ENCODE measurements around the gene TLR1. TPM values are rescaled to one million over a fixed set of nuclear protein-coding genes. Genes with fewer than 3 reads are reported as not detected.

Gene TLR1
- total RNA-seq, 1 experiment from 2014 or later, result not detected

GRCh38 chr4:38803833-38804653 is 548 bp downstream of the TLR1 start:
- Histone ChIP-seq H3K4ac (ENCODE audit: low read depth, low read length) (no peak overlapping the region), H4K5ac (ENCODE audit: insufficient read length, low read depth, low read length) (no peak overlapping the region), H3T11ph (ENCODE audit: low read length) (no peak overlapping the region), H3K23ac (ENCODE audit: insufficient read length, low read depth, low read length) (no peak overlapping the region), H3K9me3 (ENCODE audit: control insufficient read depth, low read depth, low read length) (peaks cover 12% of the 10 kb centered on the region), H3K79me2 (ENCODE audit: insufficient read depth, low read length) (no peaks in the 10 kb centered on the region), H2AFZ (ENCODE audit: low read length) (no peak overlapping the region), H3K79me1 (ENCODE audit: insufficient read depth, low read depth, low read length, poor library complexity, severe bottlenecking) (no peaks in the 10 kb centered on the region), H3K4me1 (ENCODE audit: insufficient read depth, low read length) (no peaks in the 10 kb centered on the region), H3K56ac (ENCODE audit: insufficient read length, low read depth, low read length) (no peak overlapping the region), H4K20me1 (ENCODE audit: control insufficient read depth, insufficient read depth, insufficient read length) (no peaks in the 10 kb centered on the region), H4K91ac (ENCODE audit: insufficient read length, low read depth, low read length) (no peak overlapping the region), H2BK5ac (ENCODE audit: insufficient read length, low read length) (no peak overlapping the region), H3K23me2 (ENCODE audit: insufficient read length, low read depth, low read length, poor library complexity, severe bottlenecking) (no peaks in the 10 kb centered on the region), H3K4me2 (ENCODE audit: insufficient read depth, insufficient read length, low read length) (no peak overlapping the region), H2BK12ac (ENCODE audit: insufficient read length, low read depth, low read length) (no peak overlapping the region), H2BK120ac (ENCODE audit: low read depth, low read length, poor library complexity, severe bottlenecking) (no peak overlapping the region), H3K14ac (ENCODE audit: insufficient read depth, low read length) (no peak overlapping the region), H4K8ac (replicated peaks; ENCODE audit: insufficient read length, low read depth, low read length) (no peak overlapping the region), H2BK15ac (ENCODE audit: low read depth, low read length) (no peak overlapping the region), H2AK5ac (ENCODE audit: insufficient read length, low read length) (no peak overlapping the region), H3K18ac (ENCODE audit: insufficient read length, low read depth, low read length) (no peak overlapping the region), H3K9ac (ENCODE audit: extremely low read depth, insufficient read length, low read length) (no peak overlapping the region), H3K27me3 (ENCODE audit: insufficient read depth, low read length) (no peaks in the 10 kb centered on the region), H2BK20ac (ENCODE audit: low read depth, low read length, poor library complexity, severe bottlenecking) (no peak overlapping the region), H3K27ac (ENCODE audit: insufficient read length, low read depth, low read length) (no peak overlapping the region)
- Mint-ChIP-seq H3K27ac (no peak overlapping the region), H3K9me3 (peaks cover 35 to 52% of the 10 kb centered on the region in 2 experiments), H3K4me1 (no peaks in the 10 kb centered on the region), H3K27me3 (ENCODE audit: low read depth) (peaks cover 2% of the 10 kb centered on the region), H3K36me3 (ENCODE audit: insufficient read depth in 1 of 3, low read depth in 3 of 3) (peaks cover 16 to 29% (median 17%) of the 10 kb centered on the region in 3 experiments), H3K4me3 (no peak overlapping the region)
- no CpG with 5 or more reads among the region's 6 CpGs for WGBS (ENCODE audit: extremely low coverage, insufficient read length, low lambda C conversion rate)
- no peak for TF ChIP-seq CTCF (conservative IDR thresholded peaks at IDR 0.05)
- DNase-seq, result no peak
